GM23338 (cell line): ENCODE data around the gene PUS1. TPM values are rescaled to one million over a fixed set of nuclear protein-coding genes. Genes with fewer than 3 reads are reported as not detected.

Experiments used
- ATAC-seq: fragments of 200-7000 bp; cut with Tn5 transposase; 3 replicates; pipeline ENCODE4 v1.9.1; 2020
- DNase-seq: peaks from one replicate; pipeline ENCODE4 v3.0.0-alpha.2; 2015; ENCODE audit warnings: low spot score
- H2AFZ ChIP-seq: fragments of 200-600 bp; sonication (generic); 2 replicates; pipeline ENCODE4 v1.8.0; 2016; ENCODE audit warnings: antibody characterized with exemption, mild to moderate bottlenecking, moderate library complexity
- H3F3A ChIP-seq: fragments of 200-600 bp; sonication (generic); replicated peaks from 2 replicates; pipeline ENCODE4 v1.8.0; 2017; ENCODE audit warnings: antibody characterized with exemption, mixed run types, low read depth
- H3K27ac ChIP-seq: fragments of 200-600 bp; sonication (generic); 2 replicates; pipeline ENCODE4 v1.6.1; 2016; ENCODE audit warnings: low read depth
- H3K27me3 ChIP-seq: fragments of 200-600 bp; sonication (generic); 2 replicates; pipeline ENCODE4 v1.8.0; 2016; ENCODE audit warnings: mild to moderate bottlenecking, mixed run types, moderate library complexity; ENCODE audit not compliant: insufficient read depth
- H3K36me3 ChIP-seq: fragments of 200-600 bp; sonication (generic); 2 replicates; pipeline ENCODE4 v1.8.0; 2016; ENCODE audit warnings: mild to moderate bottlenecking; ENCODE audit not compliant: insufficient read depth
- H3K4me1 ChIP-seq: fragments of 200-600 bp; sonication (generic); 2 replicates; pipeline ENCODE4 v1.8.0; 2016; ENCODE audit warnings: mild to moderate bottlenecking, moderate library complexity; ENCODE audit not compliant: insufficient read depth
- H3K4me2 ChIP-seq: fragments of 200-600 bp; sonication (generic); 2 replicates; pipeline ENCODE4 v1.7.1; 2017; ENCODE audit warnings: mixed run types
- H3K4me3 ChIP-seq: fragments of 200-600 bp; sonication (generic); 2 replicates; pipeline ENCODE4 v1.6.1; 2016; ENCODE audit warnings: mixed run types
- H3K79me2 ChIP-seq: fragments of 200-600 bp; sonication (generic); replicated peaks from 2 replicates; pipeline ENCODE4 v1.8.0; 2017; ENCODE audit warnings: mild to moderate bottlenecking; ENCODE audit not compliant: insufficient read depth
- H3K9me2 ChIP-seq: fragments of 200-600 bp; sonication (generic); 2 replicates; pipeline ENCODE4 v1.8.0; 2017; ENCODE audit not compliant: insufficient read depth
- H4K20me1 ChIP-seq: fragments of 200-600 bp; sonication (generic); replicated peaks from 2 replicates; pipeline ENCODE4 v1.8.0; 2017; ENCODE audit warnings: mild to moderate bottlenecking; ENCODE audit not compliant: insufficient read depth
- H3K27ac Mint-ChIP-seq: 2 replicates; pipeline ENCODE4 v1.8.0; 2020; ENCODE audit warnings: inconsistent platforms, mild to moderate bottlenecking, moderate library complexity, mixed read lengths
- H3K27me3 Mint-ChIP-seq: 3 replicates; pipeline ENCODE4 v1.8.0; 2022; ENCODE audit warnings: low read depth, mild to moderate bottlenecking, moderate library complexity, mixed read lengths, inconsistent platforms; ENCODE audit not compliant: insufficient read depth, poor library complexity
- H3K36me3 Mint-ChIP-seq: 3 replicates; pipeline ENCODE4 v1.8.0; 2021; ENCODE audit warnings: low read depth, mild to moderate bottlenecking, inconsistent platforms, moderate library complexity, mixed read lengths
- H3K4me1 Mint-ChIP-seq: 3 replicates; pipeline ENCODE4 v1.8.0; 2020; ENCODE audit warnings: mild to moderate bottlenecking, inconsistent platforms, mixed read lengths
- H3K4me3 Mint-ChIP-seq: 3 replicates; pipeline ENCODE4 v1.8.0; 2021; ENCODE audit warnings: moderate library complexity, mild to moderate bottlenecking, inconsistent platforms, mixed read lengths
- H3K9me3 Mint-ChIP-seq: 3 replicates; pipeline ENCODE4 v1.8.0; 2020; ENCODE audit warnings: moderate library complexity, mild to moderate bottlenecking, inconsistent platforms, mixed read lengths
- CREB1 ChIP-seq: fragments of 250-450 bp; sonication (Bioruptor Pico); IDR thresholded peaks from 2 replicates; pipeline ENCODE4 v1.5.0; 2020; ENCODE audit warnings: low read depth, mild to moderate bottlenecking, moderate library complexity
- JUNB ChIP-seq: IDR thresholded peaks from one replicate; pipeline ENCODE4 v1.6.1; 2016; ENCODE audit warnings: antibody characterized with exemption; ENCODE audit not compliant: unreplicated experiment
- ZNF331 ChIP-seq: fragments of 250-450 bp; sonication (Bioruptor Pico); IDR thresholded peaks from 2 replicates; pipeline ENCODE4 v1.5.0; 2020; ENCODE audit warnings: low read depth, mild to moderate bottlenecking, moderate library complexity
- polyA plus RNA-seq: library from polyadenylated mRNA; unstranded; fragments of >200 nt; fragmentation: Nextera tagmentation; extraction: Ambion mirVana; gene quantifications from 2 replicates; pipeline ENCODE4 v1.2.1, GENCODE V29; 2016
- total RNA-seq: library from RNA; depleted of rRNA; stranded (reverse); fragments of >200 nt; shearing (Covaris generic); gene quantifications from 2 replicates; pipeline ENCODE4 v1.2.3, GENCODE V29; 2014
- TF ChIP-seq, protein P1 (sequence below): IDR thresholded peaks from one replicate; pipeline ENCODE4 v1.6.1; 2018; ENCODE audit warnings: antibody characterized with exemption; ENCODE audit not compliant: unreplicated experiment
- TF ChIP-seq, protein P2 (sequence below): IDR thresholded peaks from 2 replicates; pipeline ENCODE4 v1.6.1; 2016; ENCODE audit warnings: antibody characterized with exemption
- TF ChIP-seq, protein P3 (sequence below), 2 experiments: fragments of 200-600 bp in 1 of 2; sonication (generic) in 1 of 2; conservative IDR thresholded peaks; 2 replicates each; pipeline versions ENCODE4 v1.5.1 to v1.6.1; 2016 to 2017; ENCODE audit warnings: antibody characterized with exemption in 2 of 2, low read depth in 2 of 2, mild to moderate bottlenecking in 2 of 2, moderate library complexity in 1 of 2
- TF ChIP-seq, protein P4 (sequence below): fragments of 250-450 bp; sonication (Bioruptor Pico); IDR thresholded peaks from 2 replicates; pipeline ENCODE4 v1.5.0; 2020; ENCODE audit warnings: mild to moderate bottlenecking, moderate library complexity

The PUS1 gene
- total and polyA plus RNA-seq, 2 experiments from 2014 or later, result 52.4 to 73.0 TPM

DNA sequence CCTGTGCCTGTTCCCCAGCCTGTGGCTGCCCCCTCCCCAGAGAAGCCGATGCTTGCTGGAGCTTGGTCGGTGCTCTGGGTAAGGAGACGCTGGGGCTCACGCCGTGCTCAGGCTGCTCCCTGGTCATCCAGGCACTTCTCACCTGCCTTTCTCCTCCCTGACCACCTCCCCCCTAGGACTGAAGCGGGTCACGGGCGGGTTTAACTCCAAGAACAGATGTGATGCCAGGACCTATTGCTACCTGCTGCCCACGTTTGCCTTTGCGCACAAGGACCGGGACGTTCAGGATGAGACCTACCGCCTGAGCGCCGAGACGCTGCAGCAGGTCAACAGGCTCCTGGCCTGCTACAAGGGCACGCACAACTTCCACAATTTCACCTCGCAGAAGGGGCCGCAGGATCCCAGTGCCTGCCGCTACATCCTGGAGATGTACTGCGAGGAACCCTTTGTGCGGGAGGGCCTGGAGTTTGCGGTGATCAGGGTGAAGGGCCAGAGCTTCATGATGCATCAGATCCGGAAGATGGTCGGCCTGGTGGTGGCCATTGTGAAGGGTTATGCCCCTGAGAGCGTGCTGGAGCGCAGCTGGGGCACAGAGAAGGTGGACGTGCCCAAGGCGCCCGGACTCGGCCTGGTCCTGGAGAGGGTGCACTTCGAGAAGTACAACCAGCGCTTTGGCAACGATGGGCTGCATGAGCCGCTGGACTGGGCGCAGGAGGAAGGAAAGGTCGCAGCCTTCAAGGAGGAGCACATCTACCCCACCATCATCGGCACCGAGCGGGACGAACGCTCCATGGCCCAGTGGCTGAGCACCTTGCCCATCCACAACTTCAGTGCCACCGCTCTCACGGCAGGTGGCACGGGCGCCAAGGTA lies 12.3 kb downstream of the PUS1 start:
- Histone ChIP-seq H3K27me3 (no peaks in the 10 kb centered on the region), H2AFZ (no peak overlapping the region), H3K36me3 (peaks cover 38% of the 10 kb centered on the region), H3K9me2 (no peaks in the 10 kb centered on the region), H3K4me2 (no peak overlapping the region), H3K27ac (no peak overlapping the region), H3K79me2 (no peaks in the 10 kb centered on the region; the same call in 1 of the 2 replicates), H3K4me3 (no peak overlapping the region), H3F3A (peaks cover 6% of the 10 kb centered on the region; the same call in 1 of the 2 replicates), H3K4me1 (no peaks in the 10 kb centered on the region), H4K20me1 (peaks cover 9% of the 10 kb centered on the region; the same call in 1 of the 2 replicates)
- Mint-ChIP-seq H3K4me3 (no peak overlapping the region), H3K4me1 (no peaks in the 10 kb centered on the region), H3K27ac (no peak overlapping the region), H3K36me3 (peaks cover 89% of the 10 kb centered on the region), H3K27me3 (peaks cover 7% of the 10 kb centered on the region), H3K9me3 (peaks cover 4% of the 10 kb centered on the region; the same call in 2 of the 3 replicates)
- no peak for TF ChIP-seq CREB1 (CRISPR knock-in tag)
- no peak for TF ChIP-seq ZNF331 (CRISPR knock-in tag)
- ATAC-seq (no peak), DNase-seq (no peak)

DNA sequence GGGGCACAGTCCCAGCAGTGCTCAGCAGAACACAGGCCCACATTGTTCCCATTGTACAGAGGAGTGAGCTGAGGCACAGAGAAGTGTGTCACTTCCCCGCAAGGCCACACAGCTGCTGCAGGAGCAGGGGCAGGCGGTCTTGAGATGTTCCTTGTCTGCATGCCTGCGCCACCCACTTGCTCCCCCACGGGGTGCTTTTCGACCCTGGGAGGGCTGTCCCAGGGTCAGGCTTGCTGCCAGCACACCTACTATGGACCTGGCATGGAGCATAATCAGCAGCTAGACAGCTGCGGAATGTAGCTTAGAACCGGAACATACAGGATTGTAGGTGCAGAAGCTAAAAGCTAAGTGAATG lies 12.9 kb downstream of the PUS1 start:
- no peak overlapping the region for H3K4me3 ChIP-seq
- no peak overlapping the region for H2AFZ ChIP-seq
- ATAC-seq (no peak), DNase-seq (no peak)
- no peaks in the 10 kb centered on the region for H3K4me1 Mint-ChIP-seq
- H3K4me1 ChIP-seq, result no peaks in the 10 kb centered on the region; the same call in 1 of the 2 replicates
- H3K27me3 Mint-ChIP-seq, result peaks cover 8% of the 10 kb centered on the region
- H3K4me3 Mint-ChIP-seq, result no peak overlapping the region
- peaks cover 8% of the 10 kb centered on the region; the same call in 1 of the 2 replicates for H4K20me1 ChIP-seq
- H3K4me2 ChIP-seq, result no peak overlapping the region
- H3K9me3 Mint-ChIP-seq, result peaks cover 4% of the 10 kb centered on the region; the same call in 2 of the 3 replicates
- H3F3A ChIP-seq, result peaks cover 11% of the 10 kb centered on the region
- no peak overlapping the region for H3K27ac Mint-ChIP-seq
- H3K79me2 ChIP-seq, result no peaks in the 10 kb centered on the region; the same call in 1 of the 2 replicates
- no peaks in the 10 kb centered on the region for H3K9me2 ChIP-seq
- H3K27ac ChIP-seq, result no peak overlapping the region
- H3K27me3 ChIP-seq, result no peaks in the 10 kb centered on the region
- H3K36me3 ChIP-seq, result peaks cover 38% of the 10 kb centered on the region
- peaks cover 82% of the 10 kb centered on the region for H3K36me3 Mint-ChIP-seq
- TF ChIP-seq, protein P1, sequence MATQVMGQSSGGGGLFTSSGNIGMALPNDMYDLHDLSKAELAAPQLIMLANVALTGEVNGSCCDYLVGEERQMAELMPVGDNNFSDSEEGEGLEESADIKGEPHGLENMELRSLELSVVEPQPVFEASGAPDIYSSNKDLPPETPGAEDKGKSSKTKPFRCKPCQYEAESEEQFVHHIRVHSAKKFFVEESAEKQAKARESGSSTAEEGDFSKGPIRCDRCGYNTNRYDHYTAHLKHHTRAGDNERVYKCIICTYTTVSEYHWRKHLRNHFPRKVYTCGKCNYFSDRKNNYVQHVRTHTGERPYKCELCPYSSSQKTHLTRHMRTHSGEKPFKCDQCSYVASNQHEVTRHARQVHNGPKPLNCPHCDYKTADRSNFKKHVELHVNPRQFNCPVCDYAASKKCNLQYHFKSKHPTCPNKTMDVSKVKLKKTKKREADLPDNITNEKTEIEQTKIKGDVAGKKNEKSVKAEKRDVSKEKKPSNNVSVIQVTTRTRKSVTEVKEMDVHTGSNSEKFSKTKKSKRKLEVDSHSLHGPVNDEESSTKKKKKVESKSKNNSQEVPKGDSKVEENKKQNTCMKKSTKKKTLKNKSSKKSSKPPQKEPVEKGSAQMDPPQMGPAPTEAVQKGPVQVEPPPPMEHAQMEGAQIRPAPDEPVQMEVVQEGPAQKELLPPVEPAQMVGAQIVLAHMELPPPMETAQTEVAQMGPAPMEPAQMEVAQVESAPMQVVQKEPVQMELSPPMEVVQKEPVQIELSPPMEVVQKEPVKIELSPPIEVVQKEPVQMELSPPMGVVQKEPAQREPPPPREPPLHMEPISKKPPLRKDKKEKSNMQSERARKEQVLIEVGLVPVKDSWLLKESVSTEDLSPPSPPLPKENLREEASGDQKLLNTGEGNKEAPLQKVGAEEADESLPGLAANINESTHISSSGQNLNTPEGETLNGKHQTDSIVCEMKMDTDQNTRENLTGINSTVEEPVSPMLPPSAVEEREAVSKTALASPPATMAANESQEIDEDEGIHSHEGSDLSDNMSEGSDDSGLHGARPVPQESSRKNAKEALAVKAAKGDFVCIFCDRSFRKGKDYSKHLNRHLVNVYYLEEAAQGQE, result no peak
- TF ChIP-seq, protein P2, sequence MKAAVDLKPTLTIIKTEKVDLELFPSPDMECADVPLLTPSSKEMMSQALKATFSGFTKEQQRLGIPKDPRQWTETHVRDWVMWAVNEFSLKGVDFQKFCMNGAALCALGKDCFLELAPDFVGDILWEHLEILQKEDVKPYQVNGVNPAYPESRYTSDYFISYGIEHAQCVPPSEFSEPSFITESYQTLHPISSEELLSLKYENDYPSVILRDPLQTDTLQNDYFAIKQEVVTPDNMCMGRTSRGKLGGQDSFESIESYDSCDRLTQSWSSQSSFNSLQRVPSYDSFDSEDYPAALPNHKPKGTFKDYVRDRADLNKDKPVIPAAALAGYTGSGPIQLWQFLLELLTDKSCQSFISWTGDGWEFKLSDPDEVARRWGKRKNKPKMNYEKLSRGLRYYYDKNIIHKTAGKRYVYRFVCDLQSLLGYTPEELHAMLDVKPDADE, result no peak
- TF ChIP-seq JUNB, result no peak
- TF ChIP-seq, protein P3, sequence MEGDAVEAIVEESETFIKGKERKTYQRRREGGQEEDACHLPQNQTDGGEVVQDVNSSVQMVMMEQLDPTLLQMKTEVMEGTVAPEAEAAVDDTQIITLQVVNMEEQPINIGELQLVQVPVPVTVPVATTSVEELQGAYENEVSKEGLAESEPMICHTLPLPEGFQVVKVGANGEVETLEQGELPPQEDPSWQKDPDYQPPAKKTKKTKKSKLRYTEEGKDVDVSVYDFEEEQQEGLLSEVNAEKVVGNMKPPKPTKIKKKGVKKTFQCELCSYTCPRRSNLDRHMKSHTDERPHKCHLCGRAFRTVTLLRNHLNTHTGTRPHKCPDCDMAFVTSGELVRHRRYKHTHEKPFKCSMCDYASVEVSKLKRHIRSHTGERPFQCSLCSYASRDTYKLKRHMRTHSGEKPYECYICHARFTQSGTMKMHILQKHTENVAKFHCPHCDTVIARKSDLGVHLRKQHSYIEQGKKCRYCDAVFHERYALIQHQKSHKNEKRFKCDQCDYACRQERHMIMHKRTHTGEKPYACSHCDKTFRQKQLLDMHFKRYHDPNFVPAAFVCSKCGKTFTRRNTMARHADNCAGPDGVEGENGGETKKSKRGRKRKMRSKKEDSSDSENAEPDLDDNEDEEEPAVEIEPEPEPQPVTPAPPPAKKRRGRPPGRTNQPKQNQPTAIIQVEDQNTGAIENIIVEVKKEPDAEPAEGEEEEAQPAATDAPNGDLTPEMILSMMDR (conservative IDR thresholded peaks at IDR 0.05; ENCODE audit: low read depth in 2 of 2), result no peak
- TF ChIP-seq, protein P4, sequence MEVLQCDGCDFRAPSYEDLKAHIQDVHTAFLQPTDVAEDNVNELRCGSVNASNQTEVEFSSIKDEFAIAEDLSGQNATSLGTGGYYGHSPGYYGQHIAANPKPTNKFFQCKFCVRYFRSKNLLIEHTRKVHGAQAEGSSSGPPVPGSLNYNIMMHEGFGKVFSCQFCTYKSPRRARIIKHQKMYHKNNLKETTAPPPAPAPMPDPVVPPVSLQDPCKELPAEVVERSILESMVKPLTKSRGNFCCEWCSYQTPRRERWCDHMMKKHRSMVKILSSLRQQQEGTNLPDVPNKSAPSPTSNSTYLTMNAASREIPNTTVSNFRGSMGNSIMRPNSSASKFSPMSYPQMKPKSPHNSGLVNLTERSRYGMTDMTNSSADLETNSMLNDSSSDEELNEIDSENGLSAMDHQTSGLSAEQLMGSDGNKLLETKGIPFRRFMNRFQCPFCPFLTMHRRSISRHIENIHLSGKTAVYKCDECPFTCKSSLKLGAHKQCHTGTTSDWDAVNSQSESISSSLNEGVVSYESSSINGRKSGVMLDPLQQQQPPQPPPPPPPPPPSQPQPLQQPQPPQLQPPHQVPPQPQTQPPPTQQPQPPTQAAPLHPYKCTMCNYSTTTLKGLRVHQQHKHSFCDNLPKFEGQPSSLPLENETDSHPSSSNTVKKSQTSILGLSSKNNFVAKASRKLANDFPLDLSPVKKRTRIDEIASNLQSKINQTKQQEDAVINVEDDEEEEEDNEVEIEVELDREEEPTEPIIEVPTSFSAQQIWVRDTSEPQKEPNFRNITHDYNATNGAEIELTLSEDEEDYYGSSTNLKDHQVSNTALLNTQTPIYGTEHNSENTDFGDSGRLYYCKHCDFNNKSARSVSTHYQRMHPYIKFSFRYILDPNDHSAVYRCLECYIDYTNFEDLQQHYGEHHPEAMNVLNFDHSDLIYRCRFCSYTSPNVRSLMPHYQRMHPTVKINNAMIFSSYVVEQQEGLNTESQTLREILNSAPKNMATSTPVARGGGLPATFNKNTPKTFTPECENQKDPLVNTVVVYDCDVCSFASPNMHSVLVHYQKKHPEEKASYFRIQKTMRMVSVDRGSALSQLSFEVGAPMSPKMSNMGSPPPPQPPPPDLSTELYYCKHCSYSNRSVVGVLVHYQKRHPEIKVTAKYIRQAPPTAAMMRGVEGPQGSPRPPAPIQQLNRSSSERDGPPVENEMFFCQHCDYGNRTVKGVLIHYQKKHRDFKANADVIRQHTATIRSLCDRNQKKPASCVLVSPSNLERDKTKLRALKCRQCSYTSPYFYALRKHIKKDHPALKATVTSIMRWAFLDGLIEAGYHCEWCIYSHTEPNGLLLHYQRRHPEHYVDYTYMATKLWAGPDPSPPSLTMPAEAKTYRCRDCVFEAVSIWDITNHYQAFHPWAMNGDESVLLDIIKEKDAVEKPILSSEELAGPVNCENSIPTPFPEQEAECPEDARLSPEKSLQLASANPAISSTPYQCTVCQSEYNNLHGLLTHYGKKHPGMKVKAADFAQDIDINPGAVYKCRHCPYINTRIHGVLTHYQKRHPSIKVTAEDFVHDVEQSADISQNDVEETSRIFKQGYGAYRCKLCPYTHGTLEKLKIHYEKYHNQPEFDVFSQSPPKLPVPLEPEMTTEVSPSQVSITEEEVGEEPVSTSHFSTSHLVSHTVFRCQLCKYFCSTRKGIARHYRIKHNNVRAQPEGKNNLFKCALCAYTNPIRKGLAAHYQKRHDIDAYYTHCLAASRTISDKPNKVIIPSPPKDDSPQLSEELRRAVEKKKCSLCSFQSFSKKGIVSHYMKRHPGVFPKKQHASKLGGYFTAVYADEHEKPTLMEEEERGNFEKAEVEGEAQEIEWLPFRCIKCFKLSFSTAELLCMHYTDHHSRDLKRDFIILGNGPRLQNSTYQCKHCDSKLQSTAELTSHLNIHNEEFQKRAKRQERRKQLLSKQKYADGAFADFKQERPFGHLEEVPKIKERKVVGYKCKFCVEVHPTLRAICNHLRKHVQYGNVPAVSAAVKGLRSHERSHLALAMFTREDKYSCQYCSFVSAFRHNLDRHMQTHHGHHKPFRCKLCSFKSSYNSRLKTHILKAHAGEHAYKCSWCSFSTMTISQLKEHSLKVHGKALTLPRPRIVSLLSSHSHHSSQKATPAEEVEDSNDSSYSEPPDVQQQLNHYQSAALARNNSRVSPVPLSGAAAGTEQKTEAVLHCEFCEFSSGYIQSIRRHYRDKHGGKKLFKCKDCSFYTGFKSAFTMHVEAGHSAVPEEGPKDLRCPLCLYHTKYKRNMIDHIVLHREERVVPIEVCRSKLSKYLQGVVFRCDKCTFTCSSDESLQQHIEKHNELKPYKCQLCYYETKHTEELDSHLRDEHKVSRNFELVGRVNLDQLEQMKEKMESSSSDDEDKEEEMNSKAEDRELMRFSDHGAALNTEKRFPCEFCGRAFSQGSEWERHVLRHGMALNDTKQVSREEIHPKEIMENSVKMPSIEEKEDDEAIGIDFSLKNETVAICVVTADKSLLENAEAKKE (CRISPR knock-in tag), result no peak
